Measurements from ENCODE around the gene PRAMEF12.
"Not testable (repeated sequence)": the region's sequence is repeated elsewhere in the genome, so short reads cannot be mapped to it uniquely, and the experiment has no call there.

The PRAMEF12 gene

GRCh38 chr1:12773438-12773837, at the start of gene PRAMEF12:
Gene PRAMEF12, plus strand, starts transcription at chr1:12773738. Its CDS starts 1,130 bp downstream, at chr1:12774868.
- DNase-seq, result no peak

GRCh38 chr1:12728391-12728790, 45.1 kb upstream of the PRAMEF12 start:
- DNase-seq, result no peak

DNA sequence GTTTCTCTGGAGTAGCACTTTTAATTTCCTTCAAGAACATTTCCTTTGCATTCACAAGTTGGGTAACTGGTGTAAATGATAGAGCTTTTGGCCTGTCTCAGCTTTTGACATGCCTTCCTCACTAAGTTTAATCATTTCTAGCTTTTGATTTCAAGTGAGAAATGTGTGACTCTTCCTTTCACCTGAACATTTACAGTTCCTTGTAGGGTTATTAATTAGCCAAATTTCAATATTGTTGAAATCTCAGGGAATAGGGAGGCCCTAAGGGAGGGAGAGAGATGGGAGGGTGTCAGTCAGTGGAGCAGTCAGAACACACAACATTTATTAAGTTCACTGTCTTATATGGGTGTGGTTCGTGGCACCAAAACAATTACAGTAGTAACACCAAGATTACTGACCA, 43.4 kb upstream of the PRAMEF12 start:
- DNase-seq, result no peak

DNA sequence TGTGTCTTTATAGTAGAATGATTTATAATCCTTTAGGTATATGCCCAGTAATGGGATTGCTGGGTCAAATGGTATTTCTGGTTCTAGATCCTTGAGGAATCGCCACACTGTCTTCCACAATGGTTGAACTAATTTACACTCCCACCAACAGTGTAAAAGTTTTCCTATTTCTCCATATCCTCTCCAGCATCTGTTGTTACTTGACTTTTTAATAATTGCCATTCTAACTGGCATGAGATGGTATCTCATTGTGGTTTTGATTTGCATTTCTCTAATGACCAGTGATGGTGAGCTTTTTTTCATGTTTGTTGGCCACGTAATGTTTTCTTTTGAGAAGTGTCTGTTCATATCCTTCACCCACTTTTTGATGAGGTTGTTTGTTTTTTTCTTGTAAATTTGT, 42.5 kb upstream of the PRAMEF12 start:
- DNase-seq, result not testable (repeated sequence)

DNA sequence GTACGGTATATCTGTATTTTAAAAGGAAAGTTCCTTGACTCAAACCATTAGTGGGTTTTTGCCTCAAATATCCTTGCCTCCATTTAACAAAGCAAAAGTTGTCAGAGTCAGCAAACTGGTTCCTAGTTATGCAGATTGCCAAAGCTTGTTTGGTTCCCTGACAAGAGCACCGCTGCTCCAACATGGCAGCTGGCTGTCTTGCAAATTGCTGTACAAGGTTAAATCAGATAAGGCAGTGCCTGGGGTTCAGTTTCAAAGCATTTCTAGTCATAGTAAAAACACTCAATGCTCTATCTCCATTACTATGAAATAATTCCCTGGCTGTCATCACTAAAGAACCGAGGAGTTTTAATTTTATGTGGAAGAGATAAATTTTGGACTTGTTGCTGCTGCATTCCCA, 38.9 kb upstream of the PRAMEF12 start:
- no peak for DNase-seq

DNA sequence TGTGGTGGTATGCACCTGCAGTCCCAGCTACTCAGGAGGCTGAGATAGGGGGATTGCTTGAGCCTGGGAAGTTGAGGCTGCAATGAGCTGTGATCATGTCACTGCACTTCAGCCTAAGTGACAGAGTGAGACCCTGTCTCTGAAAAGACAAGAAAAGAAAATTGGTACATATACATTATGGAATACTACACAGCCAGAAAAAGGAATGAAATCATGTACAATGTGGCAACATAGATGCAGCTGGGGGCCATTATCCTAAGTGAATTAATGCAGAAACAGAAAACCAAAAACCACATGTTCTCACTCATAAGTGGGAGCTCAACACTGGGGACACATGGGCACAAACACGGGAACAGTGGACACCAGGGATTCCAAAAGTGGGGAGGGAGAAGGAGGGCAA, 34.6 kb upstream of the PRAMEF12 start:
- DNase-seq, result no peak

- no peak for DNase-seq
Measured at GRCh38 chr1:12739613-12740012, 33.9 kb upstream of the PRAMEF12 start.

GRCh38 chr1:12741946-12742345, 31.6 kb upstream of the PRAMEF12 start:
- no peak for DNase-seq

- no peak for DNase-seq
Measured at GRCh38 chr1:12745126-12745991, 28.2 kb upstream of the PRAMEF12 start.

DNA sequence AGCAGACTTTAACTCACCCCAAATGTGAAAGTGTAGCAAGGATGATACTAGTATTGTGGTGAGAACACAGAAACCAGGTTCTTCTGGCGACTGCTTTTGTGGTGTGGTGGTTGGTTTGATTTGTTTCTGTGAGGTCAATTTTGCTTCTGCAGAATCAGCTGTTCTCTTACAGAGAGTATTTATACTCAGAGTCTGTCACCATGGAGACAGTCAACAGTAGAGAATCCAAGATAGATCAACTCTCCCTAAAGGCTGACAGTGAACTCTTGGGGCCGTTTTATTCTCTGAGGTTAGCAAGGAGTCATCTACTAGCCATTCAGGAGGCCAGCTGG, 27.6 kb upstream of the PRAMEF12 start, which contains the start of gene CFAP107:
CFAP107 (plus strand) TSS at position 209 of the 332 bp plus-strand sequence. CDS start 231 bp downstream, outside the sequence.
- DNase-seq, result no peak

GRCh38 chr1:12748778-12749355, 24.7 kb upstream of the PRAMEF12 start:
- no peak for DNase-seq

GRCh38 chr1:12754738-12755137, 18.8 kb upstream of the PRAMEF12 start:
- no peak for DNase-seq

DNA sequence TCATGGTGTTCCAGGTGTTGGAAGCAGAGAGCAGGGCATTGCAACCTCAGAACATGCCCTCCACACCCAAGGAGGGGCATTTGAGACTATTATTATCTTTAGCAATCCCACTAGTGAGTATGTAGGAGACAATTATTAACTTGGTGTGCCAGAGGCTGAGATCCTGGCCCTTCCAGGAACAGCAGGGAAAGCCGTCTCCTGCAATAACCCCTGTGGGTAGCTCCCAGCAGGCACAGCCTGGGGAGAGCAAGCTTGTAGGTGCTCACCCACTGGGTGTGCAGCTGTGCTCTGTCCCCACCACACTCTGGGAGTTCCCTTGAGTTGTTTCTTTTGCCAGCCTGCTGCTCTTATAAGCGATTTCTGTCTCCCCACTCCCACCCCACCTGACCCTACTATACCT, 17.3 kb upstream of the PRAMEF12 start:
- no peak for DNase-seq

DNA sequence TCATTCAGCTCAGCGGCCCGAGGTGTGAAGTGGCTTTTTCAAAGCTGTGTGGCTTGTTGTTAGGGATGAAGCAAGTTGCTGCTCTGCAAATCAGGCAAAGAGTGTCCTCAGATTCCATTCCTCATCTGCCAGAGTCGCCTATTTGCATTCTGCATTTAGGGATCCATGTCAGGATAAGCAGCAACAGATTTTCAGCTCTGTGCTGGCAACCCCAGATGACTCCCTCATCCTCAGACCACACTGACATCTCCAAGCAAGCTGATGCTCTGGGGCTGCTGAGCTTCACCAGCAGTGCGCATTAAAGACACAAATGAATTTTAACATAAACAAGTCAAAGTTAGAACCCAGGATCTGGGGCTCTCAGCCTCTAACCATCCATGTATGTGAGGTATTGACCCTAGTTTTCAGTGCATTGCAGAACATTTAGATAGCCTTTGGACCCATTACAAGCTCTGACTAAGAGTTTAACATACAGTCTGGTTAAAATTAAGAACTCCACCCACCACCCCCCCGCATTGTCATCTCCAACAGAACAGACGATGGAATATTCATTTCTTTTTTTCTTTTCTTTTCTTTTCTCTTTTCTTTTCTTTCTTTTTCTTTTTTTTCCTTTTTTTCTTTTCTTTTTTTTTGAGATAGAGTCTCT, 16.6 kb upstream of the PRAMEF12 start:
- DNase-seq, result no peak

- no peak for DNase-seq
Measured at GRCh38 chr1:12757836-12758235, 15.7 kb upstream of the PRAMEF12 start.

DNA sequence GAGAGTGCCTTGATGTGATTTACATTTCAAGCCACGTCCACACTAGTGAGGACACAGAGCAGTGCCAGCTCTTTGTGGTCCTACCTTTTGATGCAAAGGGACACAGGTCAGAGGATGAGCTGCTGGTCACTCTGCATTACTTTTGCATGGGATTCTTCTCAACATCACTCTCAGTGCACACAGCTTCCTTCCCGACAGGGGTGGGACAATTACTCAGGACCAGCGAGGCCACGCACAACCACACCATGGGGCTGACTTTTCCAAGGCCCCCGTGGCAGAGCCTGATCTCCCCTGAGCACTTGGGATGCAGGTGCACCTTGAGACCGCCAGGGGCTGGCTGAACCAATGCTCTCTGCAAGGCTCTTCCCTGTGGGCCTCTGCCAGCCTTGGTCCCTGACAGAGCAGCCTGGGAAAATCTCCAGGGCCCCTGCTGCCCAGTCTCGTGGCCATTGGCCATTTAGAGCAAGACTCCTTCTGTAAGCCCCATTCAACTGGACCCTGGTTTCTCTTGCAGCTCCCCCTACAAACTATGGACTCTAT, 13.2 kb upstream of the PRAMEF12 start:
- DNase-seq, result no peak

GRCh38 chr1:12761781-12762180, 11.8 kb upstream of the PRAMEF12 start:
- no peak for DNase-seq

- DNase-seq, result no peak
Measured at GRCh38 chr1:12762766-12763165, 10.8 kb upstream of the PRAMEF12 start.

DNA sequence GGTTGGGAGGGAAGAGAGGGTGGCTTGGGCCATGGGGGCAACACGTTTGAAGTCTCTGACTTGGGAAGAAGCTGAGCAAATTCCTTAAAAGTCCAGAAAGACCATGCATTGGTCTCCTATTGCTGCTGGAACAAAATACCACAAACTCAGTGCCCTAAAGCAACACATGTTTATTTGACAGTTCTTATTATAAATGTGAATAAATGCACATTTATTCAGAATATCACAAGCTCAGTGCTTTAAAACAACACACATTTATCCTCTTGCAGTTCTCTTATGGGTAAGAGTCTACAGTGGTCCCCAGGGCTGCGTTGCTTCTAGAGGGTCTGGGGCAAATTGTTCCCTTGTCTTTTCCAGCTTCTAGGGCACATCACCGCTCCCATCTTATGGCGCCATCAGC, 10.1 kb upstream of the PRAMEF12 start:
- no peak for DNase-seq

DNA sequence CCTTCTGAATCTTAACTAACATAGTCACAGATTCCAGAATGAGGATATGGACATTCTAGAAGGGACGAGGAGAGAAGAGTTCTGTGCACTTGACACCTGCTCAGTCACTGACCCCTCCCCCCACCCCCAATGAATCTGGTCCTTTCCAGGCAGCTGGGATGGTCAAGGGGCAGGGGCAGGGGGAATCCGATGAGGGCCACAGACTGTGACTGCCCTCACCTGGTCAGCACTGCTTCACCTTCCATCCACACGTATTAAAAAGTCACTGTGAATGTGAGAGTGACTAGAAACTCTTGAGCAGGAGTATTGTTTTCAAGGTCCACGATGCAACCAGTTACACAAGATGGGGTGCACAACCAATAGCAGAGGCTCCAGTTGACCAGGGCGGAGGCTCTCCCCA, 9.5 kb upstream of the PRAMEF12 start:
- DNase-seq, result no peak

DNA sequence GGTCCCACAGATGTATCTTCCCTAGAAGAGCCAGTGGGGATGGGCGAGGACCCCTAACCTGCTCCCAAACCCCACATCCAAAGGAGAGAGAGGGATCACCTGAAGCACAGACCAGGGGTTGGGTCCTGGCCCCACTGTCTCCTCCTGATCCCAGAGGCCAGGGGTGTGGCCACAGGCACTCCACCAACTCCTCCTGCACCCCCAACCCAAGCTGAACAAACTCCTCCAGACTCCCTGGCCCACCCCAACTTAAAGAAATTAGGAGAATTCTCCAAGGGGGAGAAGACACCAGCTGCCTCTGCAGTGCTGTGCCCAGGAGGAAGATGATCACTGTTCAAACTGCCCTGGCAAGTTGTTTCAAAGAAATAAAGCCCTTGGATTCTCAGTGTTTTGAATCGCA, 4.5 kb upstream of the PRAMEF12 start:
- DNase-seq, result no peak

DNA sequence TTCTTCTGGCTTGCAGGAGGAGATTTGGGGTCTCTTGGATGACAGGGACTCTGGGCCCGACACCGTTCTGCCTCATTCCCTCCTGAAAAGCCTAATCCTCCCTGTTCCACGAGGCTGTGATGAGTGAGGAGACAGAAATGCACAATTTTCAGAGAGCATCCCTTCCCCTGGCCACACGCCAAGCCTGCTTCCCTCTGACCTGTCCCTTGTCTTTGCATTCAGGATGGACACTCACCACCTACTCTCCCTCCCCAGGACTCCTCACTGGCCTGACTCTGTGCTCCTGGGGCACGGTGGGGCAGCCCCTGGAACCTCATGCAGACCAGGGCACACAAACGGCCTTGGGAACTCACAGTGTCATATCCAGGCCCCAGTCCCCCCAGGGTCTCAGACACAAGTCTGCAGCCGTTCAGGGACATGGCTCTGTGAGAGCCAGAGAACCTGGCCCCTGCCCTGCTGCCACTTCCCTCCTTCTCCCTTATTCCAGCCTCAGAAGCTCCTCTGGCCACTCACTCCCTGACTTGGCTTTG, 3.5 kb upstream of the PRAMEF12 start:
- no peak for DNase-seq

DNA sequence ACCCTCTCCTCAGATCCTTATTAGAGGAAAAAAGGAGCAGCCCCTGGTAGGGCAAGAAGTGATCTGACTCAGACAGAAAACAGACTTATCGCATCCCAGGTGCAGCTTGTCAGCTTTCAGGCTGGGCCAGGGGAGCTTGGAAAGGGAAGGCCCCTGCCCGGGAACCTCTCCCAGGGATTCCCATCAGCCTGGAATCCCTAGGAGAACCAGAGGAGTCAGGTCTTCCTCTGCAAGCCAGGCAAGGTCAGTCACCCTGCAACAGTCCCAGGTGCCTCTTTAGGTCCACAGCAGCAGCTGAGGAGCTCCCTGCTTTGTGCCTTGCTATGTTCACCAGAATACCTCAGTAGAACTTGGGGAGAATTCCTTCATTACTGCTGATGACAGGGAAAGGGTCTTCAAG, 2.9 kb upstream of the PRAMEF12 start:
- DNase-seq, result no peak

GRCh38 chr1:12771186-12771585, 2.4 kb upstream of the PRAMEF12 start:
- no peak for DNase-seq

Data from activated CD8-positive, alpha-beta memory T cell treated with anti-CD3 and anti-CD28 coated beads, Interleukin-2, amount 50 U/mL, for 48 hours (primary cell).